DMS114 treated with DMSO at 0.1 percent for 48 hours (cell line): ENCODE data around the gene MFSD8.
A peak's percentile ranks its signal among the peaks of the same experiment; 100 is the strongest.
"Not testable (repeated sequence)": the region's sequence is repeated elsewhere in the genome, so short reads cannot be mapped to it uniquely, and the experiment has no call there.

ENCODE experiments used
- DNase-seq: peaks from one replicate; lab custom pipeline; 2025; ENCODE audit not compliant: unreplicated experiment; lab: John Stamatoyannopoulos, UW

MFSD8 gene, protein sequence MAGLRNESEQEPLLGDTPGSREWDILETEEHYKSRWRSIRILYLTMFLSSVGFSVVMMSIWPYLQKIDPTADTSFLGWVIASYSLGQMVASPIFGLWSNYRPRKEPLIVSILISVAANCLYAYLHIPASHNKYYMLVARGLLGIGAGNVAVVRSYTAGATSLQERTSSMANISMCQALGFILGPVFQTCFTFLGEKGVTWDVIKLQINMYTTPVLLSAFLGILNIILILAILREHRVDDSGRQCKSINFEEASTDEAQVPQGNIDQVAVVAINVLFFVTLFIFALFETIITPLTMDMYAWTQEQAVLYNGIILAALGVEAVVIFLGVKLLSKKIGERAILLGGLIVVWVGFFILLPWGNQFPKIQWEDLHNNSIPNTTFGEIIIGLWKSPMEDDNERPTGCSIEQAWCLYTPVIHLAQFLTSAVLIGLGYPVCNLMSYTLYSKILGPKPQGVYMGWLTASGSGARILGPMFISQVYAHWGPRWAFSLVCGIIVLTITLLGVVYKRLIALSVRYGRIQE

DNA sequence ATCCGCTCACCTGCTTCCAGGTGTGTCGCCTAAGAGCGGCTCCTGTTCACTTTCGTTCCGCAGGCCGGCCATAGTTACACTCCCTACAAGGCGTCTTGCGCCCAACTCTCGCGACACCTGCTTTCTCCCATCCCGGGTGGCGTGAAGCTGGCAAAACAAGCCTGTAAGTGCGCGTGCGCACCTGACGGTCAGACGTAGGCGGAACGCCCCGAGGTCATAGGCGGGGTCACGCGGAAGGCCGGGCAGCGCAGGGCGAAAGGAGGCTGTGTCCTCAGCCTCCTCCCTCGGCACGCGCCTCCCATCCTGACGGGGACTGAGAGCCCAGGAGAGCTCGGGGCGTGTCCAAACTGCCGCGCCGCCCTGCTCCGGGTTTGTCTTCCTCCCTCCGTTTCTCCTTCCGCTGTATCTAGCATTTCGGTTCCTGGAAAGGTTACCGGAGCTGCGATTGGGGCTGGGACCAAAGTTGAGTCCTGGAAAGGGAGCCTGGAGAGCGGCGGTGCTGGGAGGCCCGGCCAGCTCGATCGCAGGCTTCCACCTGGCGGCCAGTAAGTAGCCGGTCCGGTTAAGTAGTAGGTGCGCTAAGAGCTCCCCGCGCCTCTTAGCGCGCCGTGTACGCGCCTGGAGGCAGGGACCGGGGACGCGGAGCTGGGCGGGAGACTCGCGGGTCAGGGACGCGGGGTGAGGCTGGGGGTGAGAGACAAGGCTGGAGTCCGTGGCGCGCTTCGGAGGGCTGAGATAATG is at the start of gene MFSD8, which contains the start of gene ABHD18:
TSS of gene MFSD8 (minus strand) at position 112 of the 741 bp plus-strand sequence. CDS start at position 72, 40 bp downstream.
TSS of gene ABHD18 (plus strand) at position 345 of the 741 bp plus-strand sequence. CDS start 17,550 bp downstream, outside the sequence.
- peak; percentile 88 for DNase-seq

DNA sequence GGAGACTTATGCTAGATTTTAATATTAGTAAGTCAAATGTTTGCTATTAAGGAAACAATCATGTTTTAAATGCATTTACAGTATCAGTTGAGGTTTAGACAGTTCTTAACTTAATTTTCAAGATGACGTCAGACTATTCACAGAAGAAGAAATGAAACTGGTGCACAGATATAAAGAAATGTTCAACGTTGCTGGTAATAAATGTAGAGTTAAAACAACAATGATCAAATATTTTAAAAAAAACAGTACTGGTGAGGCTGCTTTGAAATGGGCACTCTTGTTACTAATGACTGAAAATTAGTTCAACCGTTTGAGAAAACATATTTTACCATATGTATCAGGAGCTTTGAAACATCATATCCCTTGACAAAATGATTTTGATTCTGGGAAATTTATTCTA is 44.5 kb upstream of the MFSD8 start:
- DNase-seq = no peak

DNA sequence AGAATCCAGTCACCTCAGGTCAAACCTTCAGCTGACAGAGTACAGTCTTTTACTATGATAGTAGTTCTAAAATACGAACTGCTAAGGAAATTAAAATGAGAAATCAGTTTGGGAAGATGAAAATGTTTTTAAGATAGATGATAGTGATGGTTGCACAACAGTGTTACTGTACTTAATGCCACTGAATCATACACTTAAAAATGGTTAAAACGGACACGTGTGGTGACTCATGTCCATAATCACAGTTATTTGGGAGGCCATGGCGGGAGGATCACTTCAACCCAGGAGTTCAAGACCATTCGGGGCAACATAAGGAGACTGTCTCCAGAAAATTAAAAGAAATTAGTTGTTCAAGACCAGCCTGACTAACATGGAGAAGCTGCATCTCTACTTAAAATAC is 41.6 kb upstream of the MFSD8 start:
- DNase-seq = no peak

GRCh38 chr4:127997534-127998388 is 32.8 kb upstream of the MFSD8 start:
- no peak for DNase-seq

GRCh38 chr4:127996521-127996920 is 31.5 kb upstream of the MFSD8 start:
- DNase-seq = not testable (repeated sequence)

DNA sequence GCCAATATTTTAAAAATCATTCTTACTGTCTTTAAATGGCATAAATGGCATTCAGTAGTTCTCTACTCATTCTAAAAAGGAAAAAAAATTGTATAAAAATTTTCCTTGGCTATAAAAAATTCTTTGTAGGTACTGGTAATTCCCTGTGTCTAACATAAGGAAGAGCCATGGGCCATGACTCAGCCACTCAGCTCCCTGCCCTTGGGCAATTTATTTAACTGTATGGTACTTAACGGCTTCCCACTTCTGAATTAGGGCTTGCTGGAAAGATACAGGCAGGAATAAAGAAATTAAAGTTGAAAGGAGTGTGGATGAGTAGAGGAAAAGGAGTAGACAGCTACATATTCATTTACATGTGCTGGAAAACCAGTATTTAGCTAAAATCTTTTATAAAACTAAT is 30.8 kb upstream of the MFSD8 start:
- no peak for DNase-seq

GRCh38 chr4:127993151-127993550 is 28.2 kb upstream of the MFSD8 start:
- no peak for DNase-seq

DNA sequence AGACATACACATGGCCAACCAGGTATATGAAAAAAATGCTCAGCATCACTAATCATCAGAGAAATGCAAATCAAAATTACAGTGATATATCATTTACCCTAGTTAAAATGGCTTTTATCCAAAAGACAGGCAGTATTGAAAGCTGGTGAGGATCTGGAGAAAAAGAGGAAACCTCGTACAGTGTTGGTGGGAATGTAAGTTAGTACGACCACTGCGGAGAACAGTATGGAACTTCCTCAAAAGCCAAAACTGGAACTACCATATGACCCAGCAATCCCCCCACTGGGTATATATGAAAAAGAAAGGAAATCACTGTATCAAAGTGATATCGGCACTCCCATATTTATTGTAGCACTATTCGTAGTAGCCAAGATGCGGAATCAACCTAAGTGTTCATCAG is 23.7 kb upstream of the MFSD8 start:
- no peak for DNase-seq

DNA sequence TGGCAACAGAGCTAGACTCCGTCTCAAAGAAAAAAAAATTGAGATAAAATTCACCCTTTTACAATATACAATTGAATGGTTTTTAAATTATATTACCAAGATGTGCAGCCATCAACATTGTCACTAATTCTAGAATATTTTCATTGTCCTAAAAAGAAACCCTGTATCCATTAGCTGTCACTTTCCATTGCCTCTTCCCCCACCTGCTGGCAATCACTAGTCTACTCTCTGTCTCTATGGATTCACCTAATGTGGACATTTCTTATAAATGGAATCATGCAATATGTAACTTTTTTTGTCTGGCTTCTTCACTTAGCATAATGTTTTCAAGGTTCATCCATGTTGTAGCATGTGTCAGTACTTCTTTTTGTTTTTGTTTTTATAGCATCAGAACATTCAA is 21.0 kb upstream of the MFSD8 start:
- DNase-seq = no peak

DNA sequence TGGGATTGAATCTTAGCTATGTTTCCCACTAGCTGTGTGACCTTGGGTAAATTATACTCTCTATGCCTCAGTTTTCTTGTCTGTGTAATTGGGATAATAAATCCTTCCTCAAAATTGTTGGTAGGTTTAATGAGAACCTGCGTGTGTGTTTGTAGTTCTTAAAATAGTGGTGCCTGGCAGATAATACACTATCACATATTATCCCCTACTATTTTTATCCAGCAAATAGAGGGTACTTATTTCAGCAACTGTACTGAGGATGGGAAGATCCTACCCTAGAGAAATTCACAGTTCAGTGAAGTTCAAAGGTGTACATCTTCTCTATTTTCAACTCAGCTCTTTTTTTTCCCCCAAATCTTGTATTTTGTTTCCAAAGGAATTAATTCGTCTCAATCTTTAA is 17.5 kb upstream of the MFSD8 start:
- no peak for DNase-seq

DNA sequence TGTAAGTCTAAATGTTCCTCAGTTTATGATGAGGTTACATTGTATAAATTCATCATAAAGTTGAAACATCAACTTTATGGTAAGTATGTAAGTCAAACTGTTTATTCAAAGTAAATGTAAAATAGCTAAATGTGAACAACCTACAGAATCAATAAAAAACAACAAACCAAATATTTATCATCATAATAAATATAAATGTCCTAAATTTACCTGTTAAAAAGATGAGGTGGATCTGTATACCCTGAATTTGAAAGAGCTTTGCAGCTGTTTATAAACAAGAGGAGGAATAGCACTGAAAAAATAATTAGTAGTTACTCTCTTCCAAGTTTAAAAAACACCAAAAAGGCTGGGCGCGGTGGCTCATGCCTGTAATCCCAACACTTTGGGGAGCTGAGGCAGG is 14.0 kb upstream of the MFSD8 start:
- no peak for DNase-seq

DNA sequence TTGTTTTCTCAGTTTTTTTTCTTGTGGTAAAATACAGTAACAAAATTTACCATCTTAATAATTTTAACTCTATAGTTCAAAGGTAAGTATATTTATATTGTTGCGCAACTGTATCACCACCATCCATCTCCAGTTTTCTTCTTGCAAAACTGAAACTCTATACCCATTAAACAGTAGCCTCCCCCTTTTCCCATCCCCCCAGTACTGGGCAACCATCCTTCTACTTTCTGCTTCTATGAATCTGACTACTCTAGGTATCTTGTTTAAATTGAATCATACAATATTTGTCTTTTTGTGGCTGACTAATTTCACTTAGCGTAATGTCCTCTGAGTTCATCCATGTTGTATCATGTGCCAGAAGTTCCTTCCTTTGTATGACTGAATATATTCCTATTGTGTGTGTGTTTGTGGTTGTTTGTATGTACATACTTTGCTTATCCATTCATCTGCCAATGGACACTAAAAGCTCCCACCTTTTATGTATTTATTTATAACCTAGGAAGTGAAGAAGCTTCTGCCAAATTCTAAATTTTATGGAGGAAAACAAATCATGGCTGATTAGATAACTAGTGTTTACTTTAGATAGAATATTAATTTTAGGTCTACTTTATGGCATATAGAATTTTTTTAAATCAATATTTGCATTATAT is 10.3 kb upstream of the MFSD8 start:
- DNase-seq = no peak

DNA sequence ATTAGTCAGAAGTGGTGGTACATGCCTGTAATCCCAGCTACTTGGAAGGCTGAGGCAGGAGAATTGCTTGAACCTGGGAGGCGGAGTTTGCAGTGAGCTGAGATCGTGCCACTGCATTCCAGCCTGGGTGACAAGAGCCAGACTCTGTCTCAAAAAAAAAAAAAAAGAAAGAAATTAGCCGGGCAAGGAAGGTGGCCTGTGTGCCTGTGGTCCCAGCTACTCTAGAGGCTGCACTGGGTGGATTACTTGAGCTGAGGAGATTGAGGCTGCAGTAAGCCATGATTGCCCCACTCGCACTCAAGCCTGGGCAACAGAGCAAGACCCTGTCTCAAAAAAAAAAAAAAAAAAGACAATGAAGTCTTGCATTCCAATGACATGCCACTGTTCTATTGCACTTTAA is 6.0 kb upstream of the MFSD8 start:
- DNase-seq = not testable (repeated sequence)

DNA sequence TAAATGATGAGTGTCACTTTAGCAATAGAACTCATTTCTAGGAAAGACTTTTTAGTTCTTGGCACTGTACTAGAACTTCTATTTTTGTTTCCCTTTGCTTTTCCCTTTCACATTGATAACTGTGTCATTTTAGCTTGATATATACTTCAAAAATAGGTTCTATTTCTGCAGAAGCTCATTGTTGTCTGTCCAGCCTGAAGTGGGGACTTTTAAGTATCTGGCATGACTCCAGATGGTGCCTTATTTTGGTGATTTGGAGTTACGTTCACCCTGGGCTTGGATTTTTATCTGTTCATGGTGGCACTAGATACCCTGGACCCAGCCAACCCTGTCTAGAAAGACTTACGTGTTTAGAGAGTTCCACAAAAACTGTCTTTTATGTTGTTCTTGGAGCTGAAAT is 3.6 kb upstream of the MFSD8 start:
- no peak for DNase-seq

GRCh38 chr4:127967141-127967775 is 2.3 kb upstream of the MFSD8 start:
- no peak for DNase-seq

DNA sequence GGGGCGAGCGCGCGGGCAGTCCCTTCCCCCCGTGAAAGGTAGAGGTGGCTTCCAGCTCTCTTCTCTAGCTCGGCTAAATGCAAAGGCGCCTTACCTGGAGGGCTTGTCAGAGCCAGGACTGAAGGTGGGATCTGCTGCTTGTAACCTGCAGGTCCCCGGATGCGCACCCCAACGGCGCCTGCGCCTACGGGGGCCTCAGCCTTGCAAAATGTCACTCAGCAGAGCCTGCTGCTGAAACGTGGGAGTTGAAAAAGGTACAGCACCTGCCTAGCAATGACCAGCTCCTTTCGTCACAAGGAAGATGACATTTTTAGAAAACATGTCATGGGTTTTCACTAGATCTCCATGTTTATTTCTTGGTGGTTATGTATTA is 816 bp upstream of the MFSD8 start:
- no peak for DNase-seq

- not testable (repeated sequence) for DNase-seq
Measured at GRCh38 chr4:127964426-127965061, 429 bp downstream of the MFSD8 start.

DNA sequence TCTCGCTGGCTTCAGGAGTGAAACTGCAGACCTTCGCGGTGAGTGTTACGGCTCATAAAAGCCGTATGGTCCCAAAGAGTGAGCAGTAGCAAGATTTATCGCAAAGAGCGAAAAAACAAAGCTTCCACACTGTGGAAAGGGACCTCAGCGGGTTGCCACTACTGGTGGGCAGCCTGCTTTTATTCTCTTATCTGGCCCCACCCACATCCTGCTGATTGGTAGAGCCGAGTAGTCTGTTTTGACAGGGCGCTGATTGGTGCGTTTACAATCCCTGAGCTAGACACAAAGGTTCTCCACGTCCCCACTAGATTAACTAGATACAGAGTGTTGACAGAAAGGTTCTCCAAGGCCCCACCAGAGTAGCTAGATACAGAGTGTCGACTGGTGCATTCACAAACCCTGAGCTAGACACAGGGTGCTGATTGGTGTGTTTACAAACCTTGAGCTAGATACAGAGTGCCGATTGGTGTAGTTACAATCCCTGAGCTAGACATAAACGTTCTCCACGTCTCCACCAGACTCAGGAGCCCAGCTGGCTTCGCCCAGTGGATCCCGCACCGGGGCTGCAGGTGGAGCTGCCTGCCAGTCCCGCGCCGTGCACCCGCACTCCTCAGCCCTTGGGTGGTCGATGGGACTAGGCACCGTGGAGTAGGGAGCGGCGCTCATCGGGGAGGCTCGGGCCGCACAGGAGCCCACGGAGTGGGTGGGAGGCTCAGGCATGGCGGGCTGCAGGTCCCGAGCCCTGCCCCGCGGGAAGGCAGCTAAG is 1.2 kb downstream of the MFSD8 start:
- DNase-seq = not testable (repeated sequence)

GRCh38 chr4:127959794-127960193 is 5.2 kb downstream of the MFSD8 start:
- no peak for DNase-seq
